GM23338 (cell line): Measurements from ENCODE around the gene SLC9C2. TPM values are rescaled to one million over a fixed set of nuclear protein-coding genes. Genes with fewer than 3 reads are reported as not detected.
A peak's percentile ranks its signal among the peaks of the same experiment; 100 is the strongest.

Source experiments
- ATAC-seq: fragments of 200-7000 bp; cut with Tn5 transposase; 3 replicates; pipeline ENCODE4 v1.9.1; 2020
- DNase-seq: peaks from one replicate; pipeline ENCODE4 v3.0.0-alpha.2; 2015; ENCODE audit warnings: low spot score
- H2AFZ ChIP-seq: fragments of 200-600 bp; sonication (generic); 2 replicates; pipeline ENCODE4 v1.8.0; 2016; ENCODE audit warnings: antibody characterized with exemption, mild to moderate bottlenecking, moderate library complexity
- H3F3A ChIP-seq: fragments of 200-600 bp; sonication (generic); replicated peaks from 2 replicates; pipeline ENCODE4 v1.8.0; 2017; ENCODE audit warnings: antibody characterized with exemption, mixed run types, low read depth
- H3K27ac ChIP-seq: fragments of 200-600 bp; sonication (generic); 2 replicates; pipeline ENCODE4 v1.6.1; 2016; ENCODE audit warnings: low read depth
- H3K27me3 ChIP-seq: fragments of 200-600 bp; sonication (generic); 2 replicates; pipeline ENCODE4 v1.8.0; 2016; ENCODE audit warnings: mild to moderate bottlenecking, mixed run types, moderate library complexity; ENCODE audit not compliant: insufficient read depth
- H3K36me3 ChIP-seq: fragments of 200-600 bp; sonication (generic); 2 replicates; pipeline ENCODE4 v1.8.0; 2016; ENCODE audit warnings: mild to moderate bottlenecking; ENCODE audit not compliant: insufficient read depth
- H3K4me1 ChIP-seq: fragments of 200-600 bp; sonication (generic); 2 replicates; pipeline ENCODE4 v1.8.0; 2016; ENCODE audit warnings: mild to moderate bottlenecking, moderate library complexity; ENCODE audit not compliant: insufficient read depth
- H3K4me2 ChIP-seq: fragments of 200-600 bp; sonication (generic); 2 replicates; pipeline ENCODE4 v1.7.1; 2017; ENCODE audit warnings: mixed run types
- H3K4me3 ChIP-seq: fragments of 200-600 bp; sonication (generic); 2 replicates; pipeline ENCODE4 v1.6.1; 2016; ENCODE audit warnings: mixed run types
- H3K79me2 ChIP-seq: fragments of 200-600 bp; sonication (generic); replicated peaks from 2 replicates; pipeline ENCODE4 v1.8.0; 2017; ENCODE audit warnings: mild to moderate bottlenecking; ENCODE audit not compliant: insufficient read depth
- H3K9me2 ChIP-seq: fragments of 200-600 bp; sonication (generic); 2 replicates; pipeline ENCODE4 v1.8.0; 2017; ENCODE audit not compliant: insufficient read depth
- H4K20me1 ChIP-seq: fragments of 200-600 bp; sonication (generic); replicated peaks from 2 replicates; pipeline ENCODE4 v1.8.0; 2017; ENCODE audit warnings: mild to moderate bottlenecking; ENCODE audit not compliant: insufficient read depth
- H3K27ac Mint-ChIP-seq: 2 replicates; pipeline ENCODE4 v1.8.0; 2020; ENCODE audit warnings: inconsistent platforms, mild to moderate bottlenecking, moderate library complexity, mixed read lengths
- H3K27me3 Mint-ChIP-seq: 3 replicates; pipeline ENCODE4 v1.8.0; 2022; ENCODE audit warnings: low read depth, mild to moderate bottlenecking, moderate library complexity, mixed read lengths, inconsistent platforms; ENCODE audit not compliant: insufficient read depth, poor library complexity
- H3K36me3 Mint-ChIP-seq: 3 replicates; pipeline ENCODE4 v1.8.0; 2021; ENCODE audit warnings: low read depth, mild to moderate bottlenecking, inconsistent platforms, moderate library complexity, mixed read lengths
- H3K4me1 Mint-ChIP-seq: 3 replicates; pipeline ENCODE4 v1.8.0; 2020; ENCODE audit warnings: mild to moderate bottlenecking, inconsistent platforms, mixed read lengths
- H3K4me3 Mint-ChIP-seq: 3 replicates; pipeline ENCODE4 v1.8.0; 2021; ENCODE audit warnings: moderate library complexity, mild to moderate bottlenecking, inconsistent platforms, mixed read lengths
- H3K9me3 Mint-ChIP-seq: 3 replicates; pipeline ENCODE4 v1.8.0; 2020; ENCODE audit warnings: moderate library complexity, mild to moderate bottlenecking, inconsistent platforms, mixed read lengths
- CREB1 ChIP-seq: fragments of 250-450 bp; sonication (Bioruptor Pico); IDR thresholded peaks from 2 replicates; pipeline ENCODE4 v1.5.0; 2020; ENCODE audit warnings: low read depth, mild to moderate bottlenecking, moderate library complexity
- JUNB ChIP-seq: IDR thresholded peaks from one replicate; pipeline ENCODE4 v1.6.1; 2016; ENCODE audit warnings: antibody characterized with exemption; ENCODE audit not compliant: unreplicated experiment
- NANOG ChIP-seq: IDR thresholded peaks from 2 replicates; pipeline ENCODE4 v1.6.1; 2016; ENCODE audit warnings: antibody characterized with exemption, borderline replicate concordance
- POLR2AphosphoS5 ChIP-seq: IDR thresholded peaks from 2 replicates; pipeline ENCODE4 v1.6.1; 2016; ENCODE audit warnings: antibody characterized with exemption, low read depth
- REST ChIP-seq: IDR thresholded peaks from one replicate; pipeline ENCODE4 v1.6.1; 2018; ENCODE audit warnings: antibody characterized with exemption; ENCODE audit not compliant: unreplicated experiment
- STAT1 ChIP-seq: IDR thresholded peaks from one replicate; pipeline ENCODE4 v1.6.1; 2016; ENCODE audit warnings: antibody characterized with exemption; ENCODE audit not compliant: unreplicated experiment
- ZNF114 ChIP-seq: fragments of 250-450 bp; sonication (Bioruptor Pico); IDR thresholded peaks from 2 replicates; pipeline ENCODE4 v1.5.0; 2020; ENCODE audit warnings: mild to moderate bottlenecking, moderate library complexity
- ZNF462 ChIP-seq: fragments of 250-450 bp; sonication (Bioruptor Pico); IDR thresholded peaks from 2 replicates; pipeline ENCODE4 v1.5.0; 2020; ENCODE audit warnings: mild to moderate bottlenecking, moderate library complexity
- polyA plus RNA-seq: library from polyadenylated mRNA; unstranded; fragments of >200 nt; fragmentation: Nextera tagmentation; extraction: Ambion mirVana; gene quantifications from 2 replicates; pipeline ENCODE4 v1.2.1, GENCODE V29; 2016
- total RNA-seq: library from RNA; depleted of rRNA; stranded (reverse); fragments of >200 nt; shearing (Covaris generic); gene quantifications from 2 replicates; pipeline ENCODE4 v1.2.3, GENCODE V29; 2014
- TF ChIP-seq, protein P1 (sequence below), 2 experiments: fragments of 200-600 bp in 1 of 2; sonication (generic) in 1 of 2; conservative IDR thresholded peaks; 2 replicates each; pipeline versions ENCODE4 v1.5.1 to v1.6.1; 2016 to 2017; ENCODE audit warnings: antibody characterized with exemption in 2 of 2, low read depth in 2 of 2, mild to moderate bottlenecking in 2 of 2, moderate library complexity in 1 of 2

Gene SLC9C2
- total and polyA plus RNA-seq, 2 experiments from 2014 or later = not detected

GRCh38 chr1:173628888-173629287, 26.0 kb upstream of the SLC9C2 start:
- TF ChIP-seq, protein P1, sequence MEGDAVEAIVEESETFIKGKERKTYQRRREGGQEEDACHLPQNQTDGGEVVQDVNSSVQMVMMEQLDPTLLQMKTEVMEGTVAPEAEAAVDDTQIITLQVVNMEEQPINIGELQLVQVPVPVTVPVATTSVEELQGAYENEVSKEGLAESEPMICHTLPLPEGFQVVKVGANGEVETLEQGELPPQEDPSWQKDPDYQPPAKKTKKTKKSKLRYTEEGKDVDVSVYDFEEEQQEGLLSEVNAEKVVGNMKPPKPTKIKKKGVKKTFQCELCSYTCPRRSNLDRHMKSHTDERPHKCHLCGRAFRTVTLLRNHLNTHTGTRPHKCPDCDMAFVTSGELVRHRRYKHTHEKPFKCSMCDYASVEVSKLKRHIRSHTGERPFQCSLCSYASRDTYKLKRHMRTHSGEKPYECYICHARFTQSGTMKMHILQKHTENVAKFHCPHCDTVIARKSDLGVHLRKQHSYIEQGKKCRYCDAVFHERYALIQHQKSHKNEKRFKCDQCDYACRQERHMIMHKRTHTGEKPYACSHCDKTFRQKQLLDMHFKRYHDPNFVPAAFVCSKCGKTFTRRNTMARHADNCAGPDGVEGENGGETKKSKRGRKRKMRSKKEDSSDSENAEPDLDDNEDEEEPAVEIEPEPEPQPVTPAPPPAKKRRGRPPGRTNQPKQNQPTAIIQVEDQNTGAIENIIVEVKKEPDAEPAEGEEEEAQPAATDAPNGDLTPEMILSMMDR (conservative IDR thresholded peaks at IDR 0.05; ENCODE audit: low read depth in 2 of 2) = peak; percentile 34 to 71; a peak in 3 of 4 replicates
- no peak for TF ChIP-seq ZNF114 (CRISPR knock-in tag)

GRCh38 chr1:173627269-173627668, 24.4 kb upstream of the SLC9C2 start:
- H3K36me3 ChIP-seq = no peaks in the 10 kb centered on the region
- H3K79me2 ChIP-seq = no peaks in the 10 kb centered on the region
- Mint-ChIP-seq H3K27me3 (peaks cover under 1% of the 10 kb centered on the region), H3K9me3 (peaks cover 3% of the 10 kb centered on the region; the same call in 2 of the 3 replicates), H3K4me1 (no peaks in the 10 kb centered on the region), H3K36me3 (0 out of 3 replicates have a peak, but pooled peaks cover 3% of the 10 kb centered on the region), H3K4me3 (no peak overlapping the region), H3K27ac (no peak overlapping the region)
- no peaks in the 10 kb centered on the region for H3K4me1 ChIP-seq
- H3F3A ChIP-seq = no peaks in the 10 kb centered on the region
- no peaks in the 10 kb centered on the region for H3K9me2 ChIP-seq
- H3K4me2 ChIP-seq = no peak overlapping the region
- H2AFZ ChIP-seq = no peak overlapping the region
- ATAC-seq = no peak
- no peaks in the 10 kb centered on the region for H3K27me3 ChIP-seq
- no peaks in the 10 kb centered on the region for H4K20me1 ChIP-seq
- no peak overlapping the region for H3K4me3 ChIP-seq
- no peak for DNase-seq
- H3K27ac ChIP-seq = no peak overlapping the region
- TF ChIP-seq NANOG (no peak), POLR2AphosphoS5 (no peak), CREB1 (CRISPR knock-in tag) (no peak), ZNF462 (CRISPR knock-in tag) (no peak), REST (no peak), STAT1 (no peak), ZNF114 (CRISPR knock-in tag) (no peak), JUNB (no peak)

More at GRCh38 chr1:173628888-173629287, 26.0 kb upstream of the SLC9C2 start:
- Mint-ChIP-seq H3K4me1 (no peaks in the 10 kb centered on the region), H3K27me3 (no peaks in the 10 kb centered on the region), H3K36me3 (no peaks in the 10 kb centered on the region), H3K9me3 (no peaks in the 10 kb centered on the region), H3K4me3 (no peak overlapping the region), H3K27ac (no peak overlapping the region)
- H3K27ac ChIP-seq = no peak overlapping the region
- no peak; the same call in 2 of the 3 replicates for ATAC-seq
- no peaks in the 10 kb centered on the region for H3K9me2 ChIP-seq
- peak; percentile 12 for DNase-seq
- H3K27me3 ChIP-seq = no peaks in the 10 kb centered on the region
- no peaks in the 10 kb centered on the region for H4K20me1 ChIP-seq
- H3K4me1 ChIP-seq = no peaks in the 10 kb centered on the region
- no peak overlapping the region for H3K4me3 ChIP-seq
- H3K4me2 ChIP-seq = no peak overlapping the region
- peak overlapping the region; percentile 53; the same call in 1 of the 2 replicates for H2AFZ ChIP-seq
- H3K79me2 ChIP-seq = no peaks in the 10 kb centered on the region
- H3F3A ChIP-seq = no peaks in the 10 kb centered on the region
- no peaks in the 10 kb centered on the region for H3K36me3 ChIP-seq
